HG02943 (cell line): ENCODE measurements around the gene OR7G1.
A peak's percentile ranks its signal among the peaks of the same experiment; 100 is the strongest.

Experiments used
- ATAC-seq: cut with Tn5 transposase; IDR thresholded peaks from one replicate; pipeline ENCODE4 v1.9.1; 2021; ENCODE audit warnings: mild to moderate bottlenecking, low read depth, moderate library complexity; ENCODE audit not compliant: unreplicated experiment

OR7G1 gene

GRCh38 chr19:9115307-9115813 lies at the start of gene OR7G1:
Gene OR7G1, minus strand, starts transcription at chr19:9115763. Its CDS starts 0 bp downstream, at chr19:9115763.
- ATAC-seq, result no peak

GRCh38 chr19:9165261-9165660 lies 49.7 kb upstream of the OR7G1 start:
- ATAC-seq, result no peak

- ATAC-seq, result no peak
Measured at GRCh38 chr19:9161427-9161826, 45.9 kb upstream of the OR7G1 start.

GRCh38 chr19:9159891-9160290 lies 44.3 kb upstream of the OR7G1 start:
- no peak for ATAC-seq

- ATAC-seq, result no peak
Measured at GRCh38 chr19:9156304-9156703, 40.7 kb upstream of the OR7G1 start.

- no peak for ATAC-seq
Measured at GRCh38 chr19:9155591-9155990, 40.0 kb upstream of the OR7G1 start.

- ATAC-seq, result no peak
Measured at GRCh38 chr19:9151367-9151766, 35.8 kb upstream of the OR7G1 start.

GRCh38 chr19:9150650-9151049 lies 35.1 kb upstream of the OR7G1 start:
- ATAC-seq, result no peak

- no peak for ATAC-seq
Measured at GRCh38 chr19:9149997-9150396, 34.4 kb upstream of the OR7G1 start.

- ATAC-seq, result no peak
Measured at GRCh38 chr19:9148697-9149096, 33.1 kb upstream of the OR7G1 start.

- ATAC-seq, result no peak
Measured at GRCh38 chr19:9146882-9147281, 31.3 kb upstream of the OR7G1 start.

GRCh38 chr19:9144920-9145319 lies 29.4 kb upstream of the OR7G1 start:
- no peak for ATAC-seq

- ATAC-seq, result peak; percentile 92
Measured at GRCh38 chr19:9140159-9140874, 24.8 kb upstream of the OR7G1 start, which contains the start of gene ZNF317. Gene ZNF317, plus strand, starts transcription at chr19:9140397. Its CDS starts 15,620 bp downstream, at chr19:9156017.

GRCh38 chr19:9139609-9140158 lies 24.1 kb upstream of the OR7G1 start:
- peak; percentile 15 for ATAC-seq

- no peak for ATAC-seq
Measured at GRCh38 chr19:9132422-9132821, 16.9 kb upstream of the OR7G1 start.

GRCh38 chr19:9130965-9131364 lies 15.4 kb upstream of the OR7G1 start:
- no peak for ATAC-seq

GRCh38 chr19:9128171-9128570 lies 12.6 kb upstream of the OR7G1 start:
- ATAC-seq, result no peak

GRCh38 chr19:9126900-9127405 lies 11.4 kb upstream of the OR7G1 start, which contains the start of gene OR7G3:
Gene OR7G3, minus strand, starts transcription at chr19:9126950. Its CDS starts 0 bp downstream, at chr19:9126950.
- no peak for ATAC-seq

GRCh38 chr19:9116547-9116946 lies 984 bp upstream of the OR7G1 start:
- no peak for ATAC-seq

GRCh38 chr19:9109959-9110358 lies 5.6 kb downstream of the OR7G1 start:
- no peak for ATAC-seq

- ATAC-seq, result no peak
Measured at GRCh38 chr19:9107375-9107774, 8.2 kb downstream of the OR7G1 start, which contains the start of gene OR7G2. Gene OR7G2, minus strand, starts transcription at chr19:9107475. Its CDS starts 4,232 bp downstream, at chr19:9103243.

GRCh38 chr19:9086761-9087160 lies 28.8 kb downstream of the OR7G1 start, which contains the start of gene OR1M1:
Gene OR1M1, plus strand, starts transcription at chr19:9087061. Its CDS starts 6,184 bp downstream, at chr19:9093245.
- no peak for ATAC-seq
